ENCODE measurements around the gene AGMO.
"Not testable (repeated sequence)": the region's sequence is repeated elsewhere in the genome, so short reads cannot be mapped to it uniquely, and the experiment has no call there.

Gene AGMO

GRCh38 chr7:15559416-15559928, 2.3 kb downstream of the AGMO start:
- no peak for DNase-seq (ENCODE audit: low read depth, low spot score)

DNA sequence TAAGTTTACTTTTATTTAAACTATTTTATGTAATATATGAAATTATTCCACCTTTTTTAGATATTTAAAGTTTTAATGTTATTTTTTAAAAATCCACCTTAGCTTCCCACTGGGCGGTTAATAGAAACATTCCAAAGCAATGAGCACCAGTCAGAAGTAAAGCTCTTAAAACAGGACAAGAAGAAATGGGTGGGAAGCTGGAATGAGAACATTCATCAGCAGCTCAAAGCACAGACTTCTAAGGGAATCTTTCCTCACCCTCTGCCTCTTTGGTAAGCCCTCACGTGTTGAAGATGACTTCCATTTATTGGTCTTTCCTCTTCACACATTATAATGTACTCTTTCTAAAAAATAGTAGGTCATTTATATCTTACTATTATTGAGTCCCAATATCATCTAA, 3.1 kb downstream of the AGMO start:
- peak; percentile 29 for DNase-seq (ENCODE audit: low read depth, low spot score)

DNA sequence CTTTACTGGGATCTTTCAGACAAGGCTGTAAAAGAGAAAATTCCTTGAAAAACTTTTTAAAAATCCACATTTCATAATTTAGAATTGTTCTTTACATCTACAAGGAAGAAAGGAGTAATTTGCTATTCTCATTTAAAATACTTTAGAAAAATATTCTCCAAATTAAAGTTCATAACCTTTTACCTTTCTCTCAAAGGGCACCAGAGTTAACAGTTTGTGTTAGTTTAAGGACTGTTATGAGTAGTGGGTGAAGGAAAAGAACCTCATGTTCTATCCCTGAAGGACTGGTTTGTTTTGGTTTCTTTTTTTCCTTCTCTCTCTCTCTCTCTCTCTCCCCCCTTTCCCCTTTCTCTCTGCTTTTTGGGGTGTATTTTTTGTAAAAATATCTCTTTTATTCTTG, 4.1 kb downstream of the AGMO start:
- no peak for DNase-seq (ENCODE audit: low read depth, low spot score)

- no peak for DNase-seq (ENCODE audit: low read depth, low spot score)
Observed at GRCh38 chr7:15557186-15557585, 4.6 kb downstream of the AGMO start.

- no peak for DNase-seq (ENCODE audit: low read depth, low spot score)
Observed at GRCh38 chr7:15556339-15557105, 5.3 kb downstream of the AGMO start.

GRCh38 chr7:15555381-15555859, 6.4 kb downstream of the AGMO start:
- no peak for DNase-seq (ENCODE audit: low read depth, low spot score)

GRCh38 chr7:15554744-15555143, 7.1 kb downstream of the AGMO start:
- DNase-seq (ENCODE audit: low read depth, low spot score), result no peak

GRCh38 chr7:15554081-15554480, 7.7 kb downstream of the AGMO start:
- no peak for DNase-seq (ENCODE audit: low read depth, low spot score)

DNA sequence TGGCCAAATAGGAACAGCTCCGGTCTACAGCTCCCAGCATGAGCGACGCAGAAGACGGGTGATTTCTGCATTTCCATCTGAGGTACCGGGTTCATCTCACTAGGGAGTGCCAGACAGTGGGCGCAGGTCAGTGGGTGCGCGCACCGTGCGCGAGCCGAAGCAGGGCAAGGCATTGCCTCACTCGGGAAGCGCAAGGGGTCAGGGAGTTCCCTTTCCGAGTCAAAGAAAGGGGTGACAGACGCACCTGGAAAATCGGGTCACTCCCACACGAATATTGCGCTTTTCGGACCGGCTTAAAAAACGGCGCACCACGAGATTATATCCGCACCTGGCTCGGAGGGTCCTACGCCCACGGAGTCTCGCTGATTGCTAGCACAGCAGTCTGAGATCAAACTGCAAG, 14.5 kb downstream of the AGMO start:
- not testable (repeated sequence) for DNase-seq (ENCODE audit: low read depth, low spot score)

GRCh38 chr7:15546272-15546792, 15.5 kb downstream of the AGMO start:
- DNase-seq (ENCODE audit: low read depth, low spot score), result no peak

- no peak for DNase-seq (ENCODE audit: low read depth, low spot score)
Observed at GRCh38 chr7:15544050-15544449, 17.8 kb downstream of the AGMO start.

DNA sequence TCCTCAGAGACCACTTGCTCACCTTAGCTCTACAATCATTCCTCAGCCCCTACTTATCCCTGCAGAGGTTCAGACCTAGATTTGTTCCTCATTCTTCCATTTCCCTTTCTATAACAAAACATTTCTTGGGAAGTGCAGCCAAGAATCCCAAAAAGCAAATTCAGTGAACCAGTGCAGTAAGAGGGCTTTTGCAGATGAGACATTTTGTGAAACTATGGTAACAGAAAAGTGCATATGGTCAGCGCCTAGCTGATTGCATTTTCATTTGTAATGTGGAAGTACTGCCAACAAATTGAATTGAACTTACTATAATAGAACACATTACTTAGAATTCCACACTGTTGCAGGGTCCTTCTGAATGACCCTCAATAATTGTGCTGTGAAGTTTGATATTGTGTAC, 18.6 kb downstream of the AGMO start:
- no peak for DNase-seq (ENCODE audit: low read depth, low spot score)

DNA sequence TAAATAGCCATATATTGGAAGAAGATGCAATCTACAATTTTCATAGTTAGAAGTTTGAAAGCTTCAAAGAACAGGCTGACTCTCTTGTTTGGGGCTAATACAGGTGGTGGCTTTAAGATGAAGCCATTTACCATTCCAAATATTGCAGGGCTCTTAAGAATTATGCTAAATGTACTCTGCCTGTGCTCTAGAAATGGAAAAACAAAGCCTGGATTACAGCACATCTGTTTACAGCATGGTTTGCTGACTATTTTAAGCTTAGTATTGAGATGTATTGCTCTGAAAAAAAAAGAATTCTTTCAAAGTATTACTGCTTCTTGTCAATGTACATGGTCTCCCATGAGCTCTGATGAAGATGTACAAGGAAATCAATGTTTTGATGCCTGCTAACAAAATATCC, 34.2 kb downstream of the AGMO start:
- DNase-seq (ENCODE audit: low read depth, low spot score), result no peak

DNA sequence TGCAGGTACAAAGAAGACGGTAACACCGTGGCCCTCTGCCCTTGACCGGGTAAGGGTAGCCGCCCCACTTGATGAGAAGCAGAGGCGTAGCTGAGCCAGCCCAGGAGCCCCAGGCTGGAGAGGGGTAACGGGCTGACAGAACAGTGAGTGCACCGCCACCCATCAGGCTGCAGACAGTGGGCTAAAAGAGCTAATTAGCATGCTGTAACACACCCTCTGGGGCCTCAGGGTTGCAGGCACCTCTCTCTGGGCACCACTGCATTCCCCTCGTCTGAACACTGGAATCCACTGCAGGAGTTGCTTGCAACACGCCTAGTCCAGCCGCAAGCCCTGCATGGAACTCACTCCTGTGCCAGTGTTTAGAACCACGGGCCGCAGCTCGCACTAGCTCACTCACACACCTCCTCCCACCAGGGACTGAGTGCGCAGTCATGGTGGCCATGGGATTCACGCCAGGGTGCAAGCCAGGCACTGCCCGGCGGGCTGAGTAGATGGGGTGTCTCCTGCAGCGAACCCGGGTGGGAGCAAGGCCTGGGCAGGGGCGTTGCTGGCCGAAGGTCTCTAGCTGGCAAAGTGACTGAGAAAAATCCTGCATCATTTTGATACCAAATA, 36.1 kb downstream of the AGMO start:
- no peak for DNase-seq (ENCODE audit: low read depth, low spot score)

GRCh38 chr7:15524077-15524476, 37.7 kb downstream of the AGMO start:
- DNase-seq (ENCODE audit: low read depth, low spot score), result no peak

- not testable (repeated sequence) for DNase-seq (ENCODE audit: low read depth, low spot score)
Observed at GRCh38 chr7:15517865-15518264, 44.0 kb downstream of the AGMO start.

DNA sequence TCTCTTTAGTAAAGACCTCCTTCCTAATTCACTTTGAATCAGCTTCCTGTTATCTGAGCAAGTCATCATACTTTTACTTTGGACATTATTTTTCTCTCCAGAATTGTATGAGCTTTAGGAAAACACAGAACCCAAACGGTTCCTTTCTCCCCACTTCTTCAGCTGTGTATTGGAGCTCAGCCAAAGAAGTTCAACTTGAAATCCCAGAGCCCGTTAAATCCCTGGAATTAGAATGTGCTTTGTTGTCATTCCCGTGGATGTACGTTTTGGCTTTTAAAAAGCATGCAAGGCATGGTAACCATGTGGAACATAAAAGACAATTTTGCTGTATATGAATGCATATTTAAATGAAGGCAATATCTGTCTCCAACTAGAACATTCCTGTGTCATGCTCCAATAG, 46.6 kb downstream of the AGMO start:
- DNase-seq (ENCODE audit: low read depth, low spot score), result peak; percentile 33

DNA sequence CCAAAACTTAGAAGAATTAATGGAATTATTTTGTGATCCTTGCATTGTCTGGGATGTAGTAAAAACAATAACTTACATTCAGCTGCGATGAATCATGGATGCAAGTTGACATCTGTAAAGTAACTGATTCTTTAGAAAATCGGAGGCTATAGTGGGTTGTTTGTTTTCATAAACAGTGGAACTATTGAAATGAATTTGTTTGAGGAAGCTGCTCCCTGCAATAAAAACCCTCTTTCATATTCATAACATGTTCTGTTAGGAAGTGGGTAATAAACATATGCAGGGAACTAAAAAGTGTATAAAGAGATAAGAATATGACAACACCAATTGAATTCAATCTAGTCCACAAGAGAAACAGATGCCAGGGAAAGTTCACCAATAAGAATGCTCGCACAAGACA, 53.6 kb downstream of the AGMO start:
- DNase-seq (ENCODE audit: low read depth, low spot score), result peak; percentile 25

DNA sequence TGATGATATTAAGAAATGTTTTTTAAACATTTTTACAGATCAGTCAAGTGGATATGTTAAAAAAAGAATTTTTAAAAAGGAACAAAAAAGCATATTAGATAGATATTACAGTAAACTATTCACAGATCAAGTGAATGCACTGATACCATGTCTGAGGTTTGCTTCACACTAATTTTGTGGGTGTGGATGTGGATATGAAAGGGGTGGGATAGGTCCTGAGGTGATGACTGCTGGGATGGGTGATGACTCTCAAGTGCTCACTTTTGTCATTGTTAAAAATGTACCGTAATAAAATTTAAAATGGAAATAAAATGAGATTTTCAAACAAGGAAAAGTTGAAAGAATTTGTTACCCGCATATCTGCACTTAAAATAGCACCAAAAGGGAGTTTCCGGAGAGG, 54.1 kb downstream of the AGMO start:
- no peak for DNase-seq (ENCODE audit: low read depth, low spot score)

- DNase-seq (ENCODE audit: low read depth, low spot score), result no peak
Observed at GRCh38 chr7:15507171-15507570, 54.6 kb downstream of the AGMO start.

DNA sequence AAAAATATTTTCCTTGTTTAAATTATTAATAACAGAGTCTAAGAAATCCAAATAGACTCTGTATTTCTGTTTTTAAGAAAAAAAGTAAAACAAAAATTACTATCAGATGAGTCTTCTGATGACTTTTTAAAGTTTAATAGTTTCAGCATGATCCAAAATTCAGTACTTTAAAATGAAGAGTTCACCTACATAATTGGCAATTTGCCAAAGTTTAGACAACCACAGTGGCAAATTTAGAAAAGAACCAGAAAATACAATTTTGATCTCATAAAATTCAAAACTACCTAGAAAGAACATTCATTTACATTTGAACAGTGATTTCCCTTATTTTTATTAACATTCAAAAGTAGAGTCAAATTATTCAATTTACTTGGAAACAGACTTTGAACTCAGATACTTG, 56.1 kb downstream of the AGMO start:
- DNase-seq (ENCODE audit: low read depth, low spot score), result no peak

DNA sequence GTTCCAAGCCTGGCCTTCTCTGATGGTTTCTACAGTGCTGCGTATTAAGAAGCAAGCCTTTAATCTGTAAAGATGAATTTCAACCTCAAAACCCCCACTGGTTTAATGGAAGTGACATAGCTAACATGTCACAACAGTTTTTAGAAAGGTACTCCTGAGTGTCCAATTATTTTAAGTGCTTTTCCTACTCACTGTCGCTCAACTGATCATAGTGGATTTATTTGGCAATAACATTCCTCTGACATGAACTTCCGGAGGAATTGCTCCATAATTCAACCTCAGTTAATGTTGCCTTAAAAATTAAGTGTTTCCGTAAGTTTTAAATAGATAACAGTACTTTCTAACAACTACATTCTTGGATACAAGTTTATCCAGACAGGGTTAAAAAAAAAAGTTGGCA, 57.5 kb downstream of the AGMO start:
- no peak for DNase-seq (ENCODE audit: low read depth, low spot score)

Measured in astrocyte of the hippocampus (primary cell).